ENCODE measurements around the gene EXT2.

The EXT2 gene

GRCh38 chr11:44112091-44112821 lies 16.8 kb downstream of the EXT2 start:
- Mint-ChIP-seq H3K4me3 (no peak overlapping the region), H3K9me3 (no peaks in the 10 kb centered on the region), H3K4me1 (peaks cover 10% of the 10 kb centered on the region), H3K36me3 (ENCODE audit: low read depth) (peaks cover 63% of the 10 kb centered on the region), H3K27me3 (ENCODE audit: low read depth) (no peaks in the 10 kb centered on the region), H3K27ac (no peak overlapping the region)
- no peak for TF ChIP-seq CTCF (IDR thresholded peaks at IDR 0.05; ENCODE audit: unreplicated experiment in 3 of 3)

GRCh38 chr11:44113018-44113417 lies 17.5 kb downstream of the EXT2 start:
- Mint-ChIP-seq H3K9me3 (no peaks in the 10 kb centered on the region), H3K27me3 (ENCODE audit: low read depth) (no peaks in the 10 kb centered on the region), H3K4me1 (peaks cover 10% of the 10 kb centered on the region), H3K27ac (no peak overlapping the region), H3K36me3 (ENCODE audit: low read depth) (peaks cover 62% of the 10 kb centered on the region), H3K4me3 (no peak overlapping the region)
- no peak for TF ChIP-seq CTCF (IDR thresholded peaks at IDR 0.05; ENCODE audit: unreplicated experiment in 3 of 3)

- Mint-ChIP-seq H3K27me3 (ENCODE audit: low read depth) (no peaks in the 10 kb centered on the region), H3K4me1 (peaks cover 10% of the 10 kb centered on the region), H3K4me3 (no peak overlapping the region), H3K9me3 (no peaks in the 10 kb centered on the region), H3K36me3 (ENCODE audit: low read depth) (peaks cover 61% of the 10 kb centered on the region), H3K27ac (no peak overlapping the region)
- TF ChIP-seq CTCF (IDR thresholded peaks at IDR 0.05; ENCODE audit: unreplicated experiment in 3 of 3) = no peak
Measured at GRCh38 chr11:44113572-44113971, 18.1 kb downstream of the EXT2 start.

- H3K9me3 Mint-ChIP-seq = no peaks in the 10 kb centered on the region
- H3K36me3 Mint-ChIP-seq (ENCODE audit: low read depth) = peaks cover 68% of the 10 kb centered on the region
- peaks cover 14% of the 10 kb centered on the region for H3K4me1 Mint-ChIP-seq
- H3K4me3 Mint-ChIP-seq = no peak overlapping the region
- no peaks in the 10 kb centered on the region for H3K27me3 Mint-ChIP-seq (ENCODE audit: low read depth)
- H3K27ac Mint-ChIP-seq = no peak overlapping the region
- TF ChIP-seq CTCF (IDR thresholded peaks at IDR 0.05; ENCODE audit: unreplicated experiment in 3 of 3) = no peak
Measured at GRCh38 chr11:44116234-44116830, 20.9 kb downstream of the EXT2 start.

- no peaks in the 10 kb centered on the region for H3K27me3 Mint-ChIP-seq (ENCODE audit: low read depth)
Measured at GRCh38 chr11:44120169-44120568, 24.7 kb downstream of the EXT2 start.

More at GRCh38 chr11:44120169-44120568, 24.7 kb downstream of the EXT2 start:
- TF ChIP-seq CTCF (IDR thresholded peaks at IDR 0.05; ENCODE audit: unreplicated experiment in 3 of 3) = peak in 1 of 3 experiments; percentile 20
- Mint-ChIP-seq H3K27ac (no peak overlapping the region), H3K36me3 (ENCODE audit: low read depth) (peaks cover 70% of the 10 kb centered on the region), H3K4me1 (peaks cover 10% of the 10 kb centered on the region), H3K4me3 (no peak overlapping the region), H3K9me3 (no peaks in the 10 kb centered on the region)

Data from nephron (organoid).